GM18951 (cell line): Measurements from ENCODE around the gene TBC1D14.

Experiments used
- POLR2A ChIP-seq: IDR thresholded peaks from 4 replicates; pipeline ENCODE4 v1.6.1; 2011; ENCODE audit warnings: mild to moderate bottlenecking; ENCODE audit not compliant: insufficient read length, insufficient read depth; ENCODE audit errors: extremely low read depth
- in situ Hi-C: fragments of 300-500 bp; cut with MboI; formaldehyde crosslinking; loops from one replicate; pipeline ENCODE4 v1.12.0; 2022; ENCODE audit warnings: low sequenced_read_pairs, mixed read lengths, inconsistent platforms; ENCODE audit not compliant: unreplicated experiment

TBC1D14 gene

DNA sequence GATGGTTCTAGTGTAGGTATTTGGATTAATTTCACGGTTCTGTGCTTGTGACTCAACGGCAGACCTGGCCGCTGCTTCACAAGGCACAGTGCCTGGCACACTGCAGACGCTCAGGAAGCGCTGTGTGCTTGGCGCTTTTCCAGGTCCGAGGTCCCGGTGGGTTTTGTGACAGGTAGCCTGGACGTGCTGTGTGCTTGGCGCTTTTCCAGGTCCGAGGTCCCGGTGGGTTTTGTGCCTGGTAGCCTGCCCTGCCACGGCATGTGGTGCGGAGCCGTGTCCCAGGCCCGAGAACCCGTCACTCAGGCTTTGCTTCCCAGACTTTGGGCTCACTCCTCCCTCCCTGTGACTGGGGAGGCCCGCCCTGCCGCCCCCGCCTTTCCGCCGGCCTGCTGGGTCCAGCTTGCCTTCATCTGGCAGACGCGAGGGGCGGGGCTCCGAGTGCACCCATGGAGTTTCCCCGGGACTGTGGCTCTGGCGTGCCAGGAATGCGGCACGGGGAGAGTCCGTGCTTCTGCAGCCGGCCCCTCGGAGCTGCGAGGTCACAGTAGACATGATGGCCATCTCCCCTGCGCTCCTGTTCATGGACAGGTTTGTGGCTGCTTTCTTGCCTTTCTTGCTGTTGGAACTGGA is 44.2 kb downstream of the TBC1D14 start:
- TF ChIP-seq POLR2A = no peak
- in situ Hi-C loops = no loop called here

DNA sequence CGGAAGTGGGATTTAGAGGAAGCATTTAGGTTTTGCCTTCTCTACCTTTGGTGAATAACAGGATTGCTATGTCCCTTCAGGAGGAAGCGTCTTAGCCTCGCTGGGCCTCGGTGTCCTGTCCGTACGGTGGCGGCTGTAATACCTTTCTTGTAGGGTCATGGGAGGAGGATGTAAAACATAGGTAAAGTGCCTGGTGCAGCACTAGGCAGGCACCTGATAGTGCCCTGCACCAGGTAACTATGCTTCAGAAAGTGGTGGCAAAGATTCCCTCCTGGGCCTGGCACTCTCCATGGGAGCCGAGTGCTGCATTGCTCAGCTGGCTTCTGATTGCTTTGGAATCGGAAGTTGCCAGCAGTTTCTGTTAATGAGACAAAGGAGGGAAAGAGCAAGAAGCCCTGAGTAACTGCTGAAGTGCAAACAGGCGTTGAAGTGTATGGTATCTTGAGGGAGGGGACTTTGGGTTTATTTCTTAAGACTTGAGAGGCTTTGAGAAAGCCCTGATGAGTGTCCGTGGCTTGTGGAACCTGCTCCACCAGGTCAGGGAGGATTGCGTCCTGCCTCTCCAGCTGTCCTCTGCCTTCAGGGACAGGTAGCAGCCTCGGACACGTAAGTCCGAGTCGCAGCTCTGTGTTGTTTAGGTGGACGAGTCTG is 45.8 kb downstream of the TBC1D14 start:
- TF ChIP-seq POLR2A = no peak
- in situ Hi-C loops = no loop called here

DNA sequence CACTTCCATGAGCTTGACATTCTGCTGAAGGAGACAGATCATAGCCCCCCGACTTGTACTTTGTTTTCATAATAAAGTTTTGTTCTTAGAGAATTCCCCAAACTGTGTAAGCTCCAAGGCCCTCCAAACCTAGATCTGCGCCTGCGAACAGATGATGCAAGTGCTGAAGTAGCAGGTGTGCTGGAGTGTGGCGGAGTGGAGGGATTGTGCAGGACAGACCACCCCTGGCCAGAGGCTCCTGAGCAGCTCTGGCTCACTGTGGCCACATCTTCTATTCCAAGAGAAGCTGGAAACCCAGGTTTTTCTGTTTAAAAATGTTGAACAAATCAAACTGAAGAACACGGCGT is 46.4 kb downstream of the TBC1D14 start:
- TF ChIP-seq POLR2A = no peak
- in situ Hi-C loops = no loop called here

DNA sequence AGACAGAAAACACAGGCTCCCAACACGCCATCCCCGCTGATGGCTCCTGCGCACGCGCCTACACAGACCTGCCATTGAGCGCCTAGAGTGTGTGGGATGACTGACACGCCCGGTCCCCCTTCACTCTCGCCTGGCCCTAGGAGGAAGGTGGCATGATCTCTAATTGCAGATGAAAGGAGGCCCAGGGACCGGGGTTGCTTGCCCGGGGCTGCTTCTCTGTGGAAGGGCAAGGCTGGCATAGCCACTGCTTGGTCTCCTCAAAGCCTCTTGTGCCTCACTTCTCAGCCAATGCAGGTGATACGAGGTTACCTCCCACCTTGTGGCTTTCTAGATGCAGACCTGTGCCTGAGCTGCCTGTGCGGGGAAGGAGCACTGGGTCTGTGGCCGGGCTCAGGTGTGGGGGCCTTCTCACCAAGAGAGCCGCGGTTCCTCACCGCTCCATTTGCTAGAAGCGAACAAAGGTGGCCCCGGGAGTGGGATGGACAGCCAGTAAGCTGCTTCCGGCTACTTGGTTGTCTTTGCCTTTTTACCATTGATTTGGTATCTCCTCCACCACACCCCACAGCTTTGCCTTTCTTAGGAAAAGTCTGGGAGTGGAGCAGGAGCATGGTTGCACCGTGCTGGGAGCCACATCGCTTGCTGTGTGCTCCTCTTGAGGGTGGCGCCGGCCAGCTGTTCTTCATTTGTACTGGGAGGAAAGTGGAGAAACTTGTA is 47.0 kb downstream of the TBC1D14 start:
- in situ Hi-C loops = no loop called here
- no peak for TF ChIP-seq POLR2A

DNA sequence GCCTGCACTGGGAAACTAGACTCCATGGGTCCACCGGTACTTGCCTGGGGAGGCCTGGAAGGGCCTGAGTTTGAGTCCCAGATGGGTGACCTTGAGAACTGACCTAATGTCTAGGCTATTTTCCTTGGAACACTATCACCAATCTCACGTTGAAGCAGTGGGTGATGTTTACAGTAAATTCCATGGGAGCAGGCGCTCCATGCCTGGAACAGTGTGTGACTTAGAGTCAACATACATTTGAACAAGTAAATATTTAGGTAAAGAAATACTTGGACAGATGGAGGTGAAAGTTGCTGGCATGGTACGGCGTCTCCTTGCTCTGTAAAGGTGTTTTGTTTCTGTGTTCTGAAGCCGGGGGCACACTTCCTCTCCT is 47.5 kb downstream of the TBC1D14 start:
- no peak for TF ChIP-seq POLR2A
- in situ Hi-C loops = no loop called here

DNA sequence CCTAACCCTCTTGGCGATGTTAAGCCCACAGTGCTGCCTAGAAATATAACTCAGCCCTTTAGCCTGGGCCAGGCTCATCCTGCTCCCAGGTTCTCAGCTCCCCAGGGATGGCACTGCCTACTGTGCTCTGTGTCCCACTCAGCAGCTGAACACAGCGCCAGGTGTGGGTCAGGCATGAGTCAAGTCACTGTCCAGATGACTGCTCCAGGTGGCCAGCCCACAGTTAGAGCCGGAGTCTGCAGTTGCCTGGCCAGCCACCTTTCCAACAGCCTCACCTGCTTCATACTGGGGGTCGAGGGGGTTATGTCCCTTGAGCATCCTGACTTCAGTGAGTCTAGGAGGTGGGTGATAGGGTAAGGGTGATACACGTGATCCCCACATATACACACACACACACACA is 48.4 kb downstream of the TBC1D14 start:
- TF ChIP-seq POLR2A = no peak
- in situ Hi-C loops = no loop called here

DNA sequence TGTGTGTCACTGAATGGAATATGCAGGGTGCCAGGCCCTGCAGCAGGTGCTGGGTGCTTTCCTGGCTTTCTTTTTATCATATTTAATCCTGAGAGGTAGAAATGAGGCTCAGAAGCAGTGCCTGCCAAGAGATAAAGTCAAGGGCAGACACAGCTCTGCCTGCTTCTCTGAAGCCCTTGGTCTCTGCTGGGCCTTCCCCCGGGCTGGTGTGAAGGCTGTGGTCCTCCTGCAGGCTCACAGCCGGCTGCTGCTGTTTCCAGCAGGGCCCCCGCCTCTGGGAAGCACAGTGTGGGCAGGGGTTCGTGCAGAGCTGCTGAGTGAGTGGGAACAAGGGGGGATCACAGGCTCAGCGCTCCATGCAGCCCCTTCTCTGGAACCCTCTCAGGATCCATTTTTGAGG is 49.6 kb downstream of the TBC1D14 start:
- no peak for TF ChIP-seq POLR2A
- in situ Hi-C loops = no loop called here

DNA sequence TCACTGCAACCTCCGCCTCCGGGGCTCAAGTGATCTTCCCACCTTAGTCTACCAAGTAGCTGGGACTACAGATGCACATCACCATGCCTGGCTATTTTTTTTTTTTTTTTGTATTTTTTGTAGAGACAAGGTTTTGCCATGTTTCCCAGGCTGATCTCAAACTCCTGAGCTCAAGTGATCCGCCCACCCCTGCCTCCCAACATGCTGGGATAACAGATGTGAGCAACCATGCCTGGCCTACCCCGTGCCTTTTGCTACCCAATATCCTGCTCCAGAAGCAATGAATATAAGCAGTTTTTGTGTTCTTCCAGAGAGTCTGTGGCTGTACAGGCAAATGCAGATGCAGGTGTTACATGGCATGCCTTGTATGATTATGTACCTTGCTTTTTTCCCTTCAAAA is 50.5 kb downstream of the TBC1D14 start:
- in situ Hi-C loops = no loop called here
- no peak for TF ChIP-seq POLR2A

DNA sequence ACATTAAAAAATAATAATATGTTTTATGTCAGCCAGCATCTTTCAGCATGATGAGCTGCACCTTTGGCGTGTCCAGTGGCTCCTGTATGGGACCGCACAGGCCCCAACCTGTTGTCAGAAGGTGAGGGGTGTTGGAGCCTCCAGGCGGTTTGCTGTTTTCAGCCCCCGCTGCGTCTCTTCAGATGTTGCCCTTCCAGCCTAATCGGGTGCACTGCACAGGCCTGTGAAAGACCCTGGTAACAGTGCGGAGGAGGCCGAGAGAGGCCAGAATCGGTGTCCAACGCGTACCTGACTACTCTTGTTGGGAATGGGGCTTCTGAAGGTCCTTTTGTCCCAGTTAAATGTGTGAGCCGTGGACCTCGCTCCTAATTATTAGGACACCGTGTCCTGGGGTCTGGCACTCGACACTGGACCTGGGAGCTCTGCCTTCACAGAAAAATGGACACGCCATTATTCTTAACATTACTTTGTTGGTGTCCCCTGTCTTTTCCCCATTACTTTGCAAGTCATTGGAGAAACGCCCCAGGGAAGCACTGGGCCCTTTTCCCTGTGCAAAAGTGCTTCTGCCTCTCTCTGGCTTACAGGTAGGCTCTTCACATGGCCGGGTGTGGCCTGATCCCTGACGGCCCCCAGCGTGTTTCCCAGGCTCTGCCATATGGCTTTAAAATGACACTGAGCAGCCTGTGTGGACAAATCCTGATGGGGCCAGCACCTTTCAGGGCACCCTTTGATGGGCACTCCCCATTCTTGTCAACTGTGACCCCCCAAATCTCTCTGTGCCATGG is 51.2 kb downstream of the TBC1D14 start:
- in situ Hi-C loops = no loop called here

DNA sequence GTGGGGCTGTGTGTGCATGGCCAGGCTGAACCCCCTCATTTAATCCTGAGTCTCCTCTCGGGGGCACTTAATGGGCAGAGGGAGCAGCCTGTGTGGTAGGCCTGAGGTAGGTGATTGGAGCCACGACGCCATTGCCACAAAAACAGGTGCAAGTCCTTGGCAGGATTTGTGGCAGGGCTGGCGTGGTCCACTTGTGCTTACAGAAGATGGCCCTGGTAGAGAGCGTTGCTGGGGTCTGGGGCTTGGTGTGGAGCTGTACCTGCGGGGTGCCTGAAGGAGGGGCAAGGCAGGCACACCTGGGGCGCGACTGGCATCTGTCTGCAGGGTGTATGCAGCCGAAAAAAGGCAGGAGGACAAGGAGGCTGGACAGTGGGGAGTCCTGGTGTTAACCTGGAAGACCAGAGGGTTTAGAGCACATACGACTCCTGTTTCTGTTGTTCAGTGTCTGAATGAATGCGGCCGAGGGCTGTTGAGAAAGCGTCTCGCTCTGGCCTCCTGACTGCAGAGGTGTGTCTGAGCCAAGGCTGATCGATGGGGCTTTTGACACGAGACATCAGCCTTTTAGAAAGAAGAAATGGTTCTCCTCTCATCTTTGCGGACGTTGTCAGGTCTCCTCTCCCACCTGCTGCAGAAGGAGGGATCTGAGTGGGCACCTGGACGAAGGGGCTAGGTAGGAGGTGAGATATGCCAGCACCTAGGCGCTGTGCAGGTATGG is 52.0 kb downstream of the TBC1D14 start:
- no peak for TF ChIP-seq POLR2A
- in situ Hi-C loops = no loop called here

More for the DNA sequence above, 51.2 kb downstream of the TBC1D14 start:
- no peak for TF ChIP-seq POLR2A

DNA sequence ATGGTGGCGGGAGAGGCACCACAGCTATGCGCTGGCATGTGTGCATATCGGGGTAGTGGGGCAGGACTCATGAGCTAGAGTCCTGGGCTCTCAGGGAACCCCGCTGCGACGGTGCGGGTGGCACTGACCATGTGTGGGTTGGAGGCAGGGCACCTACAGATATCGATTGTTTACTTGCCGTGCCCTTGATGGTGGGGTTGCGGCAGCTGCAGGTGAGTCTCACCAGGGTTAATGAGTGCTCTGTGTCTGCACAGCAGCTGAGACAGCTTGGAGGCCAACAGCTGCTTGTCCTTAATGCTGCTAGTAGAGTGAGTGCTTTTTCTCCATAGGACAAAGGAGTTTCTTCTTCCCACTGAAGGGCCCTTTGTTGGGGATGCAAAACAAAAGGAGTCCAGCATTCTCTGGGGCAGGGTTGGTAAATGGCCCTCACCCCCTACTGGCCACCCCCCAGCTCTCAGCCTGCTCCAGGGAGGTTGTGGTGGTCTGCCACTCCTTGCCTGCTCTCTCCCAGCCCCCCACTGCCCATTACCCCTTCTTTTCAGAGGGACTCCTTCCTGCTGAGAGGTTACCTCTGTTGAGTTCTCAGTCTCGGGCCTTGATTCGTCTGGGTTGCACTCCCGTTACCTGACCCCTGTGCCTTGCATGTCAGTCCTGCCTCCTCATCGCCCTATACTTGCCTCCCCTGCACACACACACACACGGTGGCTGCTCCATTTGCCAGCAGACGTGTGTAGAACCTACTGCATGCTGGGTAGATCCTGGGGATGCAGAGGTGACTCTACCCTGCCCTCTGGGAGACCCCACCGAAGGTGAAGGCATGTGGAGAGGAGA is 52.8 kb downstream of the TBC1D14 start:
- in situ Hi-C loops = no loop called here
- no peak for TF ChIP-seq POLR2A

DNA sequence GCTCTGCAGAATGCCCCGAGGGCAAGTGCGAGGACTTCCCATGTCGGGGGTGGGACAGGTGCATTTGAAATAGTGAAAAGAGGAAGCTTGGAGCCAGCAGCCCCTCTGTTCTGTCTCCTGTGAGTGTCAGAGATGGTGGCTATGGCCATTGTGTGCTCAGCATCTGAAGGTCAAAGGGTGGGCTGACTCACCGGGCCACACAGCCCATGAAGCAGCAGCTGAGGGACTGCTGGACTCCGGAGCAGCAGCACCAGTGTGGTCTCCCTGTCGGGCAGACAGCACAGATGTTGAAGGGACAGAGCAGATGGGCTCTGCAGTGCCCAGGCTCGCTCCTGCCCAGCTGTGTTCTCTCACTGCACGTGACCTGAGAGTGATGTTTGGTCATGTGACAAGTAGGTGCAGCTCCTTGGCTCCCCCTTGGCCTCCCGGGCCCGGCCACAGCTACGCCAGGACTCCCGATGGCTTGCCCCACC is 53.5 kb downstream of the TBC1D14 start:
- no peak for TF ChIP-seq POLR2A

More for the DNA sequence above, 53.5 kb downstream of the TBC1D14 start:
- in situ Hi-C loops = no loop called here
